Activated CD8-positive, alpha-beta memory T cell treated with anti-CD3 and anti-CD28 coated beads, Interleukin-2, amount 50 U/mL, for 48 hours (primary cell): ENCODE data around the gene PDCD7.
"Not testable (repeated sequence)": the region's sequence is repeated elsewhere in the genome, so short reads cannot be mapped to it uniquely, and the experiment has no call there.

Source experiments
- DNase-seq: peaks from one replicate; pipeline ENCODE4 v3.0.0-alpha.2; 2020

Gene PDCD7

GRCh38 chr15:65088643-65089021 lies 45.0 kb downstream of the PDCD7 start:
- DNase-seq, result no peak

- DNase-seq, result no peak
These were observed 45.5 kb downstream of the PDCD7 start for GRCh38 chr15:65087873-65088642.

- no peak for DNase-seq
These were observed 46.2 kb downstream of the PDCD7 start for GRCh38 chr15:65087411-65087810.

- no peak for DNase-seq
These were observed 46.9 kb downstream of the PDCD7 start for GRCh38 chr15:65086680-65087111.

GRCh38 chr15:65085990-65086679 lies 47.5 kb downstream of the PDCD7 start:
- no peak for DNase-seq

GRCh38 chr15:65085207-65085753 lies 48.3 kb downstream of the PDCD7 start:
- DNase-seq, result no peak

- no peak for DNase-seq
These were observed 49.0 kb downstream of the PDCD7 start for GRCh38 chr15:65084500-65085206.

GRCh38 chr15:65083262-65083701 lies 50.3 kb downstream of the PDCD7 start:
- no peak for DNase-seq

- peak; percentile 58 for DNase-seq
These were observed 51.2 kb downstream of the PDCD7 start for GRCh38 chr15:65082303-65082953.

- DNase-seq, result peak; percentile 61
These were observed 51.9 kb downstream of the PDCD7 start for GRCh38 chr15:65081758-65082157.

GRCh38 chr15:65081270-65081669 lies 52.3 kb downstream of the PDCD7 start:
- DNase-seq, result no peak

GRCh38 chr15:65079580-65079979 lies 54.0 kb downstream of the PDCD7 start:
- no peak for DNase-seq

GRCh38 chr15:65077981-65078352 lies 55.6 kb downstream of the PDCD7 start:
- DNase-seq, result peak; percentile 79

GRCh38 chr15:65077291-65077980 lies 56.2 kb downstream of the PDCD7 start:
- DNase-seq, result no peak

GRCh38 chr15:65076486-65077290 lies 56.9 kb downstream of the PDCD7 start, which contains the start of gene KBTBD13:
KBTBD13 (plus strand) TSS chr15:65076746; CDS start chr15:65076816, 70 bp downstream.
- DNase-seq, result no peak

- DNase-seq, result not testable (repeated sequence)
These were observed 57.8 kb downstream of the PDCD7 start for GRCh38 chr15:65075607-65076395.

- not testable (repeated sequence) for DNase-seq
These were observed 58.7 kb downstream of the PDCD7 start for GRCh38 chr15:65074946-65075345.

- DNase-seq, result no peak
These were observed 61.0 kb downstream of the PDCD7 start for GRCh38 chr15:65072617-65073016.

- no peak for DNase-seq
These were observed 61.6 kb downstream of the PDCD7 start for GRCh38 chr15:65072027-65072426.

GRCh38 chr15:65071381-65071811 lies 62.2 kb downstream of the PDCD7 start:
- DNase-seq, result no peak
